A673 (cell line): ENCODE data around the gene MYH16.
"Not testable (repeated sequence)": the region's sequence is repeated elsewhere in the genome, so short reads cannot be mapped to it uniquely, and the experiment has no call there.

Experiments used
- CTCF ChIP-seq: fragments of 300-800, 200-600 bp; sonication (generic); conservative IDR thresholded peaks from 2 replicates; pipeline ENCODE4 v1.5.1; 2017; ENCODE audit warnings: low read depth, mild to moderate bottlenecking, antibody characterized with exemption, low read length, moderate library complexity, mixed read lengths
- EZH2 ChIP-seq: fragments of 200-600 bp; sonication (generic); IDR thresholded peaks from 2 replicates; pipeline ENCODE4 v1.6.1; 2017; ENCODE audit warnings: borderline replicate concordance, low read depth, mild to moderate bottlenecking, mixed read lengths, antibody characterized with exemption, low read length; ENCODE audit not compliant: poor library complexity, severe bottlenecking

GRCh38 chr7:99224263-99224898 lies 48.3 kb upstream of the MYH16 start:
- TF ChIP-seq CTCF, EZH2: not testable (repeated sequence)
